ENCODE results near the gene MGAT4C.
"Not testable (repeated sequence)": the region's sequence is repeated elsewhere in the genome, so short reads cannot be mapped to it uniquely, and the experiment has no call there.

MGAT4C gene

DNA sequence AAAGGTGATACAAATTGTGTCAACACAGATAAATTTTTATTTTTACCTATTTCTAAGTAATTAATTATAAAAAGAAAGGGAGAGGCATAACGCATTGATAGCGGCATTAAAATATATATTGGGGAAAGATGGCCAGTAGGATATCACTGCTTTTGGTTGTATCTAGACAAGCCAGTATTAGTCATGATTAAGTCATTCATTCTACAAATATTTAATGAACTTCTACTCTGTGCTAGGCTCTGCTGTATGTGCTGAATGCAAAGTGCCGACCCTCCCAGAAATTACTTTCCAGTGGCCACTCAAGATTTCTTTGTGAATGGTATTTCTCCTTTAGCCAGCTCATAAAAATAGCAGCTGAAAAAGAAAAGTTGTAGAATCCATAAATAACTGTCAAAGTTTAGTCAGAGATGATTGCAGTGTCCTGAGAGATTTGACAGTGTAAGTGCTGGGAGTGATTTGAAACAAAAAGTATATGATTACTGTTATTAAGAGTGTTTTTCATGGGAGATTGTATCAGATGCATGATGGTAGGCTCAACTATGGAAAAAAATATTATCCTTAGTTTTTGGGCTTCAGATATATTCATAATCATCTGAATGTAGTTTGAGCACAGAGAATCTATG lies 133.2 kb downstream of the MGAT4C start:
- no peak for DNase-seq

- DNase-seq: no peak
These were observed 138.0 kb downstream of the MGAT4C start for GRCh38 chr12:86118161-86118560.

- no peak for DNase-seq
These were observed 138.5 kb downstream of the MGAT4C start for GRCh38 chr12:86117711-86118110.

DNA sequence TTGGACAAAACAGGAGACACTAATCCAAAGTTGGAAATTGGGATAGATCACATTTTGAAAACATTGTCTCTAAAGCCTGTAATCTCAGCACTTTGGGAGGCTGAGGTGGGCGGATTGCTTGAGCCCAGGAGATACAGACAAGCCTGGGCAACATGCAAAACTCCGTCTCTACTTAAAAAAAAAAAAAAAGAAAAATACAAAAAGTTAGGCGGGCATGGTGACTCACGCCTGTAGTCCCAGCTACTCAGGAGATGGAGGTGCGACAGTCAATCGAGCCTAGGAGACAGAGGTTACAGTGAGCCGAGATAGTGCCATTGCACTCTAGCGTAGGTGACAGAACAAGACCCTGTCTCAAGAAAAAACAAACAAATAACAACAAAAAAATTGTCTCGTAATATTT lies 152.1 kb downstream of the MGAT4C start:
- DNase-seq: no peak

DNA sequence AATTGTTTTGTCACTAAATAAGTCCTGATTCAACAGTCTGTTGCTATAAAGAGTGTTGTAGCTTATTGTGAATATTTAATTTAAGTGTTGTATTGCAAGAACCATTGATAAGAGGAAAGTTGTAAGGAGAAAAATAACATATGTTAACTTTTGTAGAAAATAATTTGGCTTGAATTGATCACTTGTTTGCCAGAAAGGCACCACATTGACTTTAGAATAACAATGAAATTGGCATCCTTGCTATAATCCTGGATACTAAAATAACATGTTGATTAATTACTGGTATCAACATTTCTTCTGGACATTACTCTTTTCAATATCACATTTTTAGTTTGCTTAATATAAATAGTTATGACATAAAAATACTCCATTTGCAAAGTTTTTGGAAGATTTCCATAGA lies 159.0 kb downstream of the MGAT4C start:
- DNase-seq: no peak

DNA sequence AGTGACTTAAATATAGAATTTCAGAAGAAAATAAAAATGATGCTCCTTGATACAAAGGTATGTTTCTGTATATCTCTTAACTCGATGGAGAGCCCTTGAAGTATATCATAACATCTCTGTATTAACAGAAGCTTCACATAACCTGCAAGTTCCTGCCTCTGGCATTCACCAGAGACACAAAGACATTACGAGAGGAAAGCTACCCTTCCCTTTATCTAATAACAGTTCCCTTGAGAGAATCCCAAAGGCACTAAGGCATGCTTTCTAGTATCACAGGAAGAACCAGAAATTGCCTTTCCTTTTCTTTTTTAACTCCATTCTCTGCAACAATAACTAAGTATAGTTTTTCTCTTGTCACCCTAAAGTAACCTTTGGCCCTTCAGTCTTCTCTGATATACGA lies 164.5 kb downstream of the MGAT4C start:
- no peak for DNase-seq

GRCh38 chr12:86081843-86082242 lies 174.3 kb downstream of the MGAT4C start:
- DNase-seq: no peak

DNA sequence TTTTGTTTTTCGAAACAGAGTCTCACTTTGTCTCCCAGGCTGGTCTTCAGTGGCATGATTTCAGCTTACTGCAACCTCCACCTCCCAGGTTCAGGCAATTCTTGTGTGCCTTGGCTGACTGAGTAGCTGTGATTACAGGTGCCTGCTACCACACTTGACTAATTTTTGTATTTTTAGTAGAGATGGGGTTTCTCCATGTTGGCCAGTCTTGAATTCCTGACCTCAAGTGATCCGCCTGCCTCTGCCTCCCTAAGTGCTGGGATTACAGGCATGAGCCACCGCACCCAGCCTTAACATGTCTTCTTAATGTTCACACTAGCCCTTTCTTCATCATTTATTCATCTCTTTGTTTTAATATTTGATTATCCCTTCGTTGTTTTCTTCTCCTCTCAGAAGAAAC lies 197.1 kb downstream of the MGAT4C start:
- not testable (repeated sequence) for DNase-seq

- no peak for DNase-seq
These were observed 198.9 kb downstream of the MGAT4C start for GRCh38 chr12:86057092-86057845.

DNA sequence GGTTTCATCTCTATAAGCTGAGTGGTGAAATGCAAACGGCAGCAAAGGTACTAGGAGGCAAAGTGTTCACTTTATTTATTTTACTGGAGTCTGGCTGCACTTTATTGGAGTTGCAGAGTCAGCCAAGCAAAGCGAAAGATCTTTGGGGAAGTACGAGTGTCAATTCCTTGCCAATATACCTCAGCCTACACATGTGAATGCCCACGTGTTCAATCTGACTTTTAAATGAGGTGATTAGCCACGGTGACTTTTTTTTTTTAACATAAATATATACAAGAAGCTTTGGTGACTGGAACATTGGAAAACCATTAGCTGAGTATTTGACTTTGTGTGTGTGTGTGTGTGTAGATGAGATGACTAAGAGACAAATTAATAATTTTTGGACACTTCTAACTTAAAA lies 203.3 kb downstream of the MGAT4C start:
- no peak for DNase-seq

GRCh38 chr12:86050010-86050409 lies 206.2 kb downstream of the MGAT4C start:
- DNase-seq: no peak

DNA sequence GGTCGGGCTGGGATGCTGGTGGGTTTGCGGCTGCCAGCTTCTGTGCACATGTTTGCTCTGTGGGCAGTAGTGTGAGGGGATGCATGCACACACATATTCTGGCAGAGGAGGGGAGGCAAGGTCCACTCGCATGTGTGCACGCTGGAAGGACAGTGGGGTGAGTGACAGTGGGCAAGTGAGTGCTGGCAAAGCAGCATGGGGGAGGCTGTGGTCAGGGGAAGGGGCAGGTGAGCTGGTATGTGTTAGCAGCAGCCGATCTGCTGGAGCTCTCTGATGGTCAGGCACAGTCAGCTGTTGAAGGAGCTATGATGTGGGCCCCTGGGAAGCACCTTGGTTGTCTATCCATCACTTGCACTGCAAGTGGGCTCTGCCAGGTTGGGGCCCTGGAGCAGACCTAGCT lies 211.8 kb downstream of the MGAT4C start:
- DNase-seq: no peak

- no peak for DNase-seq
These were observed 214.1 kb downstream of the MGAT4C start for GRCh38 chr12:86042062-86042461.

GRCh38 chr12:86018361-86018760 lies 237.8 kb downstream of the MGAT4C start:
- no peak for DNase-seq

- DNase-seq: no peak
These were observed 241.2 kb downstream of the MGAT4C start for GRCh38 chr12:86015026-86015425.

DNA sequence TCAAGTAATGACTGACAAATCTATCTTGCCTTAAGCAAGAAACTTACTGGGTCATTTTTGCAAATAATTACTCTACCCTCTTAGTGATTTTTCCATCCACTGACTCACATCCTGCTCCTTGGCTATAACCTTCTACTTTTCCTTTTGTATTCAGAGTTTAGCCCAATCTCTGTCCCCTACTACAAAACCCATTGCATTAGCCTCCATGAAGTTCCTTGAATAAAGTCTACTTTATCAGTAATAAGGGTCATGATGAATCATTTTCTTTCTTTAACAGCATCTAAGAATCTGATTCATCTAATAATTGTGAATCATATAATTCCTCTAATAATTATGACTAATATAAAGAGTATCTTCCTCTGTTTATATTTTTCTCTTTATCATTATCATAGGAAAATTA lies 249.5 kb downstream of the MGAT4C start:
- no peak for DNase-seq

DNA sequence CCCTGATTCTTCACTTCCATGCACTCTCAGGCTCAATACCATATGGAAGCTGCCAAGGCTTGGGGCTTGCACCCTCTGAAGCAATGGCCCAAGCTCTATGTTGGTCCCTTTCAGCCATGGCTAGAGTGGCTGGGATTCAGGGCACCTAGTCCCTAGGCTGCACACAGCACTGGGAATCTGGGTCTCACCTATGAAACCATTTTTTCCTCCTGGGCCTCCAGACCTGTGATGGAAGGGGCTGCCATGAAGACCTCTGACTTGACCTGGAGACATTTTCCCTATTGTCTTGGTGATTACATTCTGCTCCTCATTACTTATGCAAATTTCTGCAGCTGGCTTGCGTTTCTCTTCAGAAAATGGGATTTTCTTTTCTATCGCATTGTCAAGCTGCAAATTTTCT lies 258.1 kb downstream of the MGAT4C start:
- no peak for DNase-seq

- DNase-seq: no peak
These were observed 259.9 kb downstream of the MGAT4C start for GRCh38 chr12:85996280-85996679.

DNA sequence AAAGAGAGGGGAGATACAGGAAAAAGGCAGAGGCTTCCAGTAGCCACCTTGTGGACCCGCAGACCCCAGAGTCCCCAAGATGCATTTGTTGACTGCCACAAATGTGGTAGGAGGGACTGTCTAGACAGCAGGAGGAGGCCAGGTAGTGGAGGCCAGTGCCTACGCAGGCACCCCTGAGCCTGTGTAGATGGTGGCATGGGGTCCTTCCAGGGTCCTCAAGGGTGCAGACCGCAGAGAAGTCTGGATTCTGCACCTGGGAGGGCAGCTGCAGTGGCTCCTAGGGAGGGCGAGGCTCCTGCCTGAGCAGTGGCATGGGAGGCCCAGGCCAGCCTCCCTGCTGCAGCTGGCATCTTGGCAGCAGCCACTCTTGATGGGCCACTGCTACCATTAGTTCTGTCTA lies 262.4 kb downstream of the MGAT4C start:
- DNase-seq: no peak

- no peak for DNase-seq
These were observed 270.2 kb downstream of the MGAT4C start for GRCh38 chr12:85985996-85986395.

DNA sequence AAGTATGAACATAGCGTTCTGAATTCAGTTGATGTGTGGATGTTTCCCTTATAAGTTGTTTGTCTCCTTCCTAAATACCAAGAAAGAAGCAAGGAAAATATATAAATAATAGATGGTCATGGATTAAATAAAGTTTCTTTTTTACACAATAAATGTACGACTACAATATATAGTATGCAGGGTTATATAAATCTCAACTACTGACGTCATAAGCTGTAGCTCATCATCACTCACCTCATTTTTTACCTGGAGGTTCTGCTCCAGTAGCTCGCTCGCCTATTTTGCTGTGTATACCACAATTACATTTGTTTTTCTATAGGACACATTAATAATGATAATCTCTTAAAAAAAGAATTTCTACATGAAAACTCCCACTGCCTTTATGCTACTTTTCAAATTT lies 272.6 kb downstream of the MGAT4C start:
- no peak for DNase-seq

GRCh38 chr12:85979641-85980040 lies 276.6 kb downstream of the MGAT4C start:
- DNase-seq: no peak

DNA sequence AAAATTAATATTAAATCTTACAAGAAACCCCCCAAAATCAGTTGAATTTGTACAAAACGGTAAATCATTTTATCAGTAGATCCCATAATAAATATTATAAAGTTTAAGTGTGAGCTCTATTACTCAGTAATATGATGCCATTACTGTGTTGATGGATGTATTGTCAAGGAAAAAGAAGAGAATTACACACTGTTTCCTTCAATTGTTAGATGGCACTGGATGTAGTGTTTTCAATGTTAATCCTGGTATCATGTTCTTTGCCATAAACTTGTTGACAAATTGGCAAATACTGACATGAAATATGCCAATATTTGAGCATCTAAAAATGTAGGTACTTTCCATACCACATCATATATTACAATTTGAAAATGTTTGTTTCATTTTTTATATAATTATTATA lies 280.5 kb downstream of the MGAT4C start:
- DNase-seq: no peak

- no peak for DNase-seq
These were observed 284.4 kb downstream of the MGAT4C start for GRCh38 chr12:85971800-85972199.

GRCh38 chr12:85968606-85969005 lies 287.6 kb downstream of the MGAT4C start:
- no peak for DNase-seq
